OCI-LY7 (cell line): ENCODE data around the gene MAP3K14.

Source experiments
- EZH2phosphoT487 ChIP-seq: fragments of 200-600 bp; sonication (generic); IDR thresholded peaks from 2 replicates; pipeline ENCODE4 v1.6.1; 2018; ENCODE audit warnings: low read depth, borderline replicate concordance, mild to moderate bottlenecking, mixed run types, antibody characterized with exemption, low read length, moderate library complexity, mixed read lengths
- TF ChIP-seq, protein P1 (sequence below): fragments of 200-600 bp; sonication (generic); conservative IDR thresholded peaks from 2 replicates; pipeline ENCODE4 v1.5.1; 2014; ENCODE audit warnings: mild to moderate bottlenecking, antibody characterized with exemption, low read length, moderate library complexity, mixed read lengths

DNA sequence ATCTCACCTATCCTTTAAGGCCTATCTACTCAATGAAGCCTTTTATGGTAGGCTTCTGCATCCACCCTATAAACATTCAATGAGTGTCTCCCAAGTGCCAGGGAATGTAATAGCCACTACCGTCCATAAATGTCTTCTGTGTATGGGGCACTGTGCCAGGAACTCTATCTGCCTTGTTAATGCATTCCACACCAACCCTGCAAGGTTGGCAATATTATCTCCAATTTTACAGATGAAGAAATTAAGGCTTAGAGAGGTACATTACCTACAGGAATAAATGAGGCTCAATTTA is 20.0 kb downstream of the MAP3K14 start:
- TF ChIP-seq, protein P1, sequence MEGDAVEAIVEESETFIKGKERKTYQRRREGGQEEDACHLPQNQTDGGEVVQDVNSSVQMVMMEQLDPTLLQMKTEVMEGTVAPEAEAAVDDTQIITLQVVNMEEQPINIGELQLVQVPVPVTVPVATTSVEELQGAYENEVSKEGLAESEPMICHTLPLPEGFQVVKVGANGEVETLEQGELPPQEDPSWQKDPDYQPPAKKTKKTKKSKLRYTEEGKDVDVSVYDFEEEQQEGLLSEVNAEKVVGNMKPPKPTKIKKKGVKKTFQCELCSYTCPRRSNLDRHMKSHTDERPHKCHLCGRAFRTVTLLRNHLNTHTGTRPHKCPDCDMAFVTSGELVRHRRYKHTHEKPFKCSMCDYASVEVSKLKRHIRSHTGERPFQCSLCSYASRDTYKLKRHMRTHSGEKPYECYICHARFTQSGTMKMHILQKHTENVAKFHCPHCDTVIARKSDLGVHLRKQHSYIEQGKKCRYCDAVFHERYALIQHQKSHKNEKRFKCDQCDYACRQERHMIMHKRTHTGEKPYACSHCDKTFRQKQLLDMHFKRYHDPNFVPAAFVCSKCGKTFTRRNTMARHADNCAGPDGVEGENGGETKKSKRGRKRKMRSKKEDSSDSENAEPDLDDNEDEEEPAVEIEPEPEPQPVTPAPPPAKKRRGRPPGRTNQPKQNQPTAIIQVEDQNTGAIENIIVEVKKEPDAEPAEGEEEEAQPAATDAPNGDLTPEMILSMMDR: no peak
- no peak for TF ChIP-seq EZH2phosphoT487
